IMR-90 (cell line): ENCODE data around the gene MEGF6.

ENCODE experiments used
- CTCF ChIP-seq: conservative IDR thresholded peaks from 2 replicates; pipeline ENCODE4 v1.5.1; 2012; ENCODE audit warnings: mild to moderate bottlenecking, low read depth, low read length, improper control_type of control experiment
- USF2 ChIP-seq: fragments of 150-350 bp; IDR thresholded peaks from 2 replicates; pipeline ENCODE4 v1.6.1; 2017; ENCODE audit warnings: mild to moderate bottlenecking, antibody characterized with exemption, low read length, low read depth

- TF ChIP-seq CTCF = no peak
- no peak for TF ChIP-seq USF2
Measured at GRCh38 chr1:3497521-3497920, 113.8 kb downstream of the MEGF6 start.
